NCI-H146 treated with DMSO at 0.1 percent for 48 hours (cell line): ENCODE data around the gene CALHM3.
"Not testable (repeated sequence)": the region's sequence is repeated elsewhere in the genome, so short reads cannot be mapped to it uniquely, and the experiment has no call there.

Experiments used
- DNase-seq: peaks from one replicate; lab custom pipeline; 2025; ENCODE audit not compliant: unreplicated experiment; lab: John Stamatoyannopoulos, UW

CALHM3 gene

GRCh38 chr10:103479135-103479534, at the start of gene CALHM3:
Gene CALHM3 (minus strand): TSS chr10:103479240. CDS start chr10:103479032, 208 bp downstream.
- no peak for DNase-seq

GRCh38 chr10:103528549-103528948, 49.5 kb upstream of the CALHM3 start:
- no peak for DNase-seq

- DNase-seq = not testable (repeated sequence)
Measured at GRCh38 chr10:103527476-103527875, 48.4 kb upstream of the CALHM3 start.

GRCh38 chr10:103525901-103526300, 46.9 kb upstream of the CALHM3 start:
- no peak for DNase-seq

- no peak for DNase-seq
Measured at GRCh38 chr10:103523683-103524082, 44.6 kb upstream of the CALHM3 start.

GRCh38 chr10:103522006-103522405, 43.0 kb upstream of the CALHM3 start:
- DNase-seq = not testable (repeated sequence)

- no peak for DNase-seq
Measured at GRCh38 chr10:103519798-103520197, 40.8 kb upstream of the CALHM3 start.

GRCh38 chr10:103517234-103518085, 38.4 kb upstream of the CALHM3 start:
- DNase-seq = no peak

- no peak for DNase-seq
Measured at GRCh38 chr10:103514244-103514643, 35.2 kb upstream of the CALHM3 start.

- DNase-seq = no peak
Measured at GRCh38 chr10:103513380-103514060, 34.5 kb upstream of the CALHM3 start.

- no peak for DNase-seq
Measured at GRCh38 chr10:103512591-103513379, 33.7 kb upstream of the CALHM3 start.

GRCh38 chr10:103512166-103512565, 33.1 kb upstream of the CALHM3 start:
- DNase-seq = no peak

GRCh38 chr10:103510791-103511752, 32.0 kb upstream of the CALHM3 start:
- DNase-seq = no peak

GRCh38 chr10:103510046-103510685, 31.1 kb upstream of the CALHM3 start:
- no peak for DNase-seq

- peak; percentile 76 for DNase-seq
Measured at GRCh38 chr10:103507235-103508191, 28.5 kb upstream of the CALHM3 start.

- DNase-seq = no peak
Measured at GRCh38 chr10:103506061-103506460, 27.0 kb upstream of the CALHM3 start.

- DNase-seq = no peak
Measured at GRCh38 chr10:103504181-103504783, 25.2 kb upstream of the CALHM3 start.

- not testable (repeated sequence) for DNase-seq
Measured at GRCh38 chr10:103503777-103504176, 24.7 kb upstream of the CALHM3 start.
